Testis (tissue), 3 donors: ENCODE measurements around the gene DENND2A. TPM values are rescaled to one million over a fixed set of nuclear protein-coding genes. Genes with fewer than 3 reads are reported as not detected.
A peak's percentile ranks its signal among the peaks of the same experiment; 100 is the strongest.

Experiments used
- DNase-seq: peaks from one replicate; pipeline ENCODE4 v3.0.0-alpha.2; 2019
- H3K27ac ChIP-seq, 2 donors: fragments of 200-600 bp; sonication (generic); one replicate each; pipeline ENCODE4 v1.5.1; 2019
- H3K27me3 ChIP-seq: fragments of 200-600 bp; sonication (generic); one replicate; pipeline ENCODE4 v1.5.1; 2019
- H3K36me3 ChIP-seq: fragments of 200-600 bp; sonication (generic); one replicate; pipeline ENCODE4 v1.5.1; 2017; ENCODE audit warnings: low read depth; ENCODE audit errors: missing control alignments
- H3K4me1 ChIP-seq: fragments of 200-600 bp; sonication (generic); one replicate; pipeline ENCODE4 v1.5.1; 2019
- H3K4me3 ChIP-seq, 2 donors: fragments of 200-600 bp; sonication (generic); one replicate each; pipeline ENCODE4 v1.5.1; 2017 to 2019
- H3K9me3 ChIP-seq: fragments of 200-600 bp; sonication (generic); one replicate; pipeline ENCODE4 v1.5.1; 2017
- POLR2A ChIP-seq: fragments of 450-650 bp; IDR thresholded peaks from one replicate; pipeline ENCODE4 v1.6.1; 2017; ENCODE audit warnings: antibody characterized with exemption, mild to moderate bottlenecking, moderate library complexity
- WGBS, 2 donors: methylation state at CpG; one replicate each; pipeline ENCODE4 v1.1.5; 2018; 5-methylcytosine and 5-hydroxymethylcytosine counted together
- intact Hi-C: fragments of 100-400 bp; cut with DNase I; formaldehyde crosslinking; loops from one replicate; pipeline ENCODE4 v1.15.1; 2023; ENCODE audit warnings: low total_unique reads
- polyA plus RNA-seq: library from polyadenylated mRNA; stranded (reverse); fragments of 350-450 nt; fragmentation: Illumina TruSeq; extraction: RNeasy Lipid Tissue Mini Kit (QIAGEN cat#74804); gene quantifications from one replicate; pipeline ENCODE4 v1.2.3, GENCODE V29; 2014; ENCODE audit warnings: low read depth, low replicate concordance; ENCODE audit not compliant: insufficient read depth
- total RNA-seq, 2 donors: library from RNA; depleted of rRNA; stranded (reverse); fragments of >200 nt; gene quantifications; one replicate each; pipeline ENCODE4 v1.2.3, GENCODE V29; 2016
- TF ChIP-seq, protein P1 (sequence below), 3 experiments: fragments of 450-650 bp in 2 of 3; fragments of 200-600 bp in 1 of 3; sonication (generic) in 1 of 3; IDR thresholded peaks; one replicate each; pipeline ENCODE4 v1.5.1; 2016 to 2019; ENCODE audit warnings: antibody characterized with exemption in 3 of 3, mild to moderate bottlenecking in 2 of 3, moderate library complexity in 1 of 3

The DENND2A gene
- total and polyA plus RNA-seq, 3 donors from 2014 or later: 4.1 to 8.5 (median 5.5) TPM

- H3K27ac ChIP-seq: no peak overlapping the region
- H3K4me1 ChIP-seq: peaks cover 8% of the 10 kb centered on the region
- TF ChIP-seq, protein P1, sequence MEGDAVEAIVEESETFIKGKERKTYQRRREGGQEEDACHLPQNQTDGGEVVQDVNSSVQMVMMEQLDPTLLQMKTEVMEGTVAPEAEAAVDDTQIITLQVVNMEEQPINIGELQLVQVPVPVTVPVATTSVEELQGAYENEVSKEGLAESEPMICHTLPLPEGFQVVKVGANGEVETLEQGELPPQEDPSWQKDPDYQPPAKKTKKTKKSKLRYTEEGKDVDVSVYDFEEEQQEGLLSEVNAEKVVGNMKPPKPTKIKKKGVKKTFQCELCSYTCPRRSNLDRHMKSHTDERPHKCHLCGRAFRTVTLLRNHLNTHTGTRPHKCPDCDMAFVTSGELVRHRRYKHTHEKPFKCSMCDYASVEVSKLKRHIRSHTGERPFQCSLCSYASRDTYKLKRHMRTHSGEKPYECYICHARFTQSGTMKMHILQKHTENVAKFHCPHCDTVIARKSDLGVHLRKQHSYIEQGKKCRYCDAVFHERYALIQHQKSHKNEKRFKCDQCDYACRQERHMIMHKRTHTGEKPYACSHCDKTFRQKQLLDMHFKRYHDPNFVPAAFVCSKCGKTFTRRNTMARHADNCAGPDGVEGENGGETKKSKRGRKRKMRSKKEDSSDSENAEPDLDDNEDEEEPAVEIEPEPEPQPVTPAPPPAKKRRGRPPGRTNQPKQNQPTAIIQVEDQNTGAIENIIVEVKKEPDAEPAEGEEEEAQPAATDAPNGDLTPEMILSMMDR (IDR thresholded peaks at IDR 0.05): no peak
- TF ChIP-seq POLR2A: no peak
- H3K27me3 ChIP-seq: no peaks in the 10 kb centered on the region
- intact Hi-C loops: loop anchor here (5.0 kb wide), 1 partner anchor 137 kb away; no protein-coding TSS in a partner anchor
- no peak for DNase-seq
- no peak overlapping the region for H3K4me3 ChIP-seq
- no peaks in the 10 kb centered on the region for H3K9me3 ChIP-seq
- 94 to 99% methylated on average over 4 of the region's 4 CpGs for WGBS, 2 donors
- no peaks in the 10 kb centered on the region for H3K36me3 ChIP-seq
Observed at GRCh38 chr7:140654661-140655060, 14.0 kb upstream of the DENND2A start.

GRCh38 chr7:140654109-140654387 lies 13.4 kb upstream of the DENND2A start:
- no peaks in the 10 kb centered on the region for H3K9me3 ChIP-seq
- TF ChIP-seq, protein P1 (IDR thresholded peaks at IDR 0.05): no peak
- no peak for TF ChIP-seq POLR2A
- H3K4me3 ChIP-seq: no peak overlapping the region
- no peak for DNase-seq
- H3K36me3 ChIP-seq: no peaks in the 10 kb centered on the region
- intact Hi-C loops: loop anchor here (5.0 kb wide), 1 partner anchor 137 kb away; no protein-coding TSS in a partner anchor
- H3K27me3 ChIP-seq: no peaks in the 10 kb centered on the region
- 71 to 74% methylated on average over 2 of the region's 2 CpGs for WGBS, 2 donors
- peaks cover 8% of the 10 kb centered on the region for H3K4me1 ChIP-seq
- no peak overlapping the region for H3K27ac ChIP-seq

GRCh38 chr7:140653319-140654108 lies 12.9 kb upstream of the DENND2A start:
- no peak overlapping the region for H3K27ac ChIP-seq
- H3K9me3 ChIP-seq: no peaks in the 10 kb centered on the region
- intact Hi-C loops: loop anchor here (5.0 kb wide), 1 partner anchor 136 kb away; no protein-coding TSS in a partner anchor
- H3K27me3 ChIP-seq: no peaks in the 10 kb centered on the region
- H3K4me1 ChIP-seq: peaks cover 8% of the 10 kb centered on the region
- TF ChIP-seq POLR2A: no peak
- TF ChIP-seq, protein P1 (IDR thresholded peaks at IDR 0.05): peak; percentile 77 to 92 (median 87)
- DNase-seq: peak; percentile 78
- H3K4me3 ChIP-seq: peak overlapping the region in 1 of 2 donors; percentile 24
- no peaks in the 10 kb centered on the region for H3K36me3 ChIP-seq
- WGBS, 2 donors: 18 to 19% methylated on average over 13 to 15 of the region's 15 CpGs

DNA sequence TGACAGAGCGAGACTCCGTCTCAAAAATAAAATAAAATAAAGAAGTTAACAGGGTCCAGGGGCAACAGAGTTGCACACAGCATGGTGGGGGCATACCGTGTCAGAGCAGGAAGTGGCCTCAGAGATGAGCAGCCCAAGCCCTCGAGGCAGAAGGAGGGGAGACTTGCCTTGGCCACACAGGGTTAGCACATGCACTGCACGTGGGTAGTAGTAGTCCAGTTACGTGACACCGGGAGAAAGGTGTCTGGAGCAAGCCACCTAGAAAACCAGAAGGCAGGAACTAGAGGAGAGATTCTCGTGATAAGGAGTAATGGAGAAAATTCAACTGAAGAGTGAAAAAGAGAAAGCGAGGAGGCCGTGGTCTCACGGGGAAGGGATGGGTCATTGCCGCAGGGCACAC lies 9.8 kb upstream of the DENND2A start:
- Histone ChIP-seq H3K4me3 (no peak overlapping the region), H3K9me3 (no peaks in the 10 kb centered on the region), H3K27me3 (no peaks in the 10 kb centered on the region), H3K27ac (no peak overlapping the region), H3K36me3 (no peaks in the 10 kb centered on the region), H3K4me1 (peaks cover 3% of the 10 kb centered on the region)
- intact Hi-C loops: loop anchor here (5.0 kb wide), 1 partner anchor 133 kb away; no protein-coding TSS in a partner anchor
- no peak for DNase-seq
- TF ChIP-seq, protein P1 (IDR thresholded peaks at IDR 0.05): no peak
- no peak for TF ChIP-seq POLR2A
- WGBS, 2 donors: 91 to 94% methylated on average over 12 of the region's 12 CpGs
